Measurements from ENCODE around the gene PAPOLB. TPM values are rescaled to one million over a fixed set of nuclear protein-coding genes. Genes with fewer than 3 reads are reported as not detected.

The PAPOLB gene
- total and polyA plus RNA-seq, 2 of the 4 experiments (the other 2 are of a cell fraction) = under 0.01 TPM; not detected in 1

GRCh38 chr7:4838626-4839334 lies 23.1 kb downstream of the PAPOLB start:
- H3K9me1 ChIP-seq (ENCODE audit: insufficient read depth, low read length) = no peaks in the 10 kb centered on the region
- H2BK20ac ChIP-seq (ENCODE audit: low read depth, low read length) = no peak overlapping the region
- ATAC-seq (ENCODE audit: low read depth) = no peak
- H3K56ac ChIP-seq (ENCODE audit: extremely low read depth, insufficient read depth, low read length) = no peak overlapping the region
- BruUV-seq (replicated peaks) = no TSS peak
- in situ Hi-C loops (cut with MboI; ENCODE audit: low sequenced_read_pairs) (no loop called here), dilution Hi-C loops (cut with HindIII; ENCODE audit: low sequenced_read_pairs, unreplicated experiment) (no loop called here), intact Hi-C loops (cut with micrococcal nuclease) (no loop called here)
- no peak overlapping the region for H2BK15ac ChIP-seq (ENCODE audit: low read depth, low read length)
- no peak overlapping the region for H2BK5ac ChIP-seq (ENCODE audit: low read depth, low read length, poor library complexity, severe bottlenecking)
- no peak overlapping the region for H4K5ac ChIP-seq (ENCODE audit: low read depth, low read length)
- 82% methylated on average over 14 of the region's 21 CpGs; no CpG with 5 or more reads in 1 of the 2 experiments for WGBS, 2 experiments (ENCODE audit: extremely low coverage in 2 of 2, insufficient read length in 1 of 2)
- no peak overlapping the region for H3K27ac ChIP-seq (ENCODE audit: insufficient read depth, low read length)
- no peaks in the 10 kb centered on the region for H3K79me1 ChIP-seq (ENCODE audit: low read depth in 1 of 2, low read length in 2 of 2)
- H2AK9ac ChIP-seq (replicated peaks; ENCODE audit: low read depth, low read length, poor library complexity) = no peak overlapping the region
- H2BK120ac ChIP-seq (ENCODE audit: low read depth, low read length) = no peak overlapping the region
- peaks cover 1% of the 10 kb centered on the region; the same call in 1 of the 2 replicates for H3K27me3 ChIP-seq (ENCODE audit: control insufficient read depth, insufficient read depth, low read length)
- no peak overlapping the region for H3K4ac ChIP-seq (ENCODE audit: low read depth, low read length)
- no peak overlapping the region for H4K91ac ChIP-seq (ENCODE audit: insufficient read depth, low read depth, low read length)
- no peaks in the 10 kb centered on the region for H3K9me3 ChIP-seq (ENCODE audit: control insufficient read depth, insufficient read depth, low read length)
- no peak for TF ChIP-seq USF2 (IDR thresholded peaks at IDR 0.05; ENCODE audit: low read depth, low read length)
- TF ChIP-seq BHLHE40 (IDR thresholded peaks at IDR 0.05; ENCODE audit: low read depth, low read length) = no peak
- TF ChIP-seq SMC3 (IDR thresholded peaks at IDR 0.05; ENCODE audit: low read depth, low read length) = no peak
- TF ChIP-seq CTCF (conservative IDR thresholded peaks at IDR 0.05; ENCODE audit: low read depth, low read length) = no peak
- no peak for TF ChIP-seq ELK1 (IDR thresholded peaks at IDR 0.05; ENCODE audit: borderline replicate concordance, low read depth, low read length)
- no peak for TF ChIP-seq MAFK (IDR thresholded peaks at IDR 0.05; ENCODE audit: low read depth, low read length)
- H3K18ac ChIP-seq (ENCODE audit: low read depth, low read length) = no peak overlapping the region
- H4K20me1 ChIP-seq (ENCODE audit: insufficient read depth, low read length) = no peaks in the 10 kb centered on the region
- no peak overlapping the region for H4K8ac ChIP-seq (ENCODE audit: low read depth in 2 of 2, low read length in 2 of 2)
- H3K23ac ChIP-seq (ENCODE audit: low read depth, low read length) = no peak overlapping the region
- no peak overlapping the region for H3K4me3 ChIP-seq (ENCODE audit: insufficient read depth, low read depth, low read length)
- POLR2A ChIA-PET (ENCODE audit: unreplicated experiment) = no interaction called here
- no peak overlapping the region for H3K14ac ChIP-seq (replicated peaks; ENCODE audit: low read depth, low read length)
- H3K4me2 ChIP-seq (ENCODE audit: low read depth, low read length) = no peak overlapping the region
- CTCF ChIA-PET = interaction anchor here (0.5 kb wide), 1 partner anchor 1525 kb away, joined by 3 read pairs; no protein-coding TSS in a partner anchor
- DNase-seq = no peak
- H3K36me3 ChIP-seq (ENCODE audit: control insufficient read depth, insufficient read depth, low read length) = no peaks in the 10 kb centered on the region
- no peak overlapping the region for H2AK5ac ChIP-seq (ENCODE audit: low read depth, low read length)
- peaks cover 5% of the 10 kb centered on the region; the same call in 1 of the 2 replicates for H3K4me1 ChIP-seq (ENCODE audit: control insufficient read depth, insufficient read depth, low read length)
- no peak overlapping the region for H2AFZ ChIP-seq (replicated peaks; ENCODE audit: low read length, poor library complexity)
- no peak overlapping the region for H3K9ac ChIP-seq (ENCODE audit: low read depth, low read length)
